A549 (cell line): ENCODE results near the gene NEK4. TPM values are rescaled to one million over a fixed set of nuclear protein-coding genes. Genes with fewer than 3 reads are reported as not detected.
A peak's percentile ranks its signal among the peaks of the same experiment; 100 is the strongest.
"Not testable (repeated sequence)": the region's sequence is repeated elsewhere in the genome, so short reads cannot be mapped to it uniquely, and the experiment has no call there.

Source experiments
- ATAC-seq, 2 experiments: fragments of 200-7000 bp in 1 of 2; fragments of >200 bp in 1 of 2; cut with Nextera tagmentation in 1 of 2; cut with Tn5 transposase in 1 of 2; 3 replicates each; pipeline versions ENCODE4 v1.8.0 to v1.9.1; 2018 to 2020; ENCODE audit warnings: mild to moderate bottlenecking in 1 of 2, moderate library complexity in 1 of 2
- CTCF ChIA-PET: fragments of 300-600 bp; sonication (Branson Sonifier 250); formaldehyde crosslinking; extraction: SDS; loops from one replicate; lab custom pipeline; 2021; ENCODE audit warnings: antibody characterized with exemption, inconsistent platforms; lab: Yijun Ruan, JAX
- POLR2A ChIA-PET: fragments of 350-600 bp; formaldehyde crosslinking; extraction: SDS; loops from one replicate; lab custom pipeline; 2021; ENCODE audit warnings: antibody characterized with exemption, inconsistent platforms; lab: Yijun Ruan, JAX
- DNase-seq, 2 experiments: peaks; one replicate each; pipeline versions ENCODE4 v3.0.0 to v3.0.0-alpha.2; 2011 to 2016; ENCODE audit warnings: low read depth in 1 of 2, low spot score in 1 of 2
- FAIRE-seq: peaks from 2 replicates; lab custom pipeline; 2011; peaks lifted over from hg19 to GRCh38; lab: Jason Lieb, UNC
- H3K27ac ChIP-seq, 2 experiments: fragments of >200 bp; sonication (Bioruptor Twin); formaldehyde crosslinking; 3 replicates each; pipeline ENCODE4 v1.5.1; 2016 to 2017
- H3K4me1 ChIP-seq: fragments of >200 bp; sonication (Bioruptor Twin); formaldehyde crosslinking; 3 replicates; pipeline ENCODE4 v1.6.1; 2016
- H3K4me2 ChIP-seq: fragments of >200 bp; sonication (Bioruptor Twin); formaldehyde crosslinking; 3 replicates; pipeline ENCODE4 v1.6.1; 2016
- H3K4me3 ChIP-seq: fragments of >200 bp; sonication (Bioruptor Twin); formaldehyde crosslinking; 3 replicates; pipeline ENCODE4 v1.5.1; 2016
- H3K9me3 ChIP-seq: fragments of >200 bp; sonication (Bioruptor Twin); formaldehyde crosslinking; 3 replicates; pipeline ENCODE4 v1.6.1; 2016
- BCL3 ChIP-seq: fragments of >200 bp; sonication (Bioruptor Twin); formaldehyde crosslinking; IDR thresholded peaks from 3 replicates; pipeline ENCODE4 v1.6.1; 2016
- BHLHE40 ChIP-seq: IDR thresholded peaks from 2 replicates; pipeline ENCODE4 v1.6.1; 2012; ENCODE audit warnings: low read depth, low read length, inconsistent platforms
- CEBPB ChIP-seq, 2 experiments: fragments of >200 bp in 1 of 2; sonication (Bioruptor Twin) in 1 of 2; formaldehyde crosslinking in 1 of 2; IDR thresholded peaks; 2 replicates each; pipeline ENCODE4 v1.6.1; 2012 to 2016
- CHD4 ChIP-seq: fragments of 200-600 bp; sonication (generic); IDR thresholded peaks from 2 replicates; pipeline ENCODE4 v1.6.1; 2016; ENCODE audit warnings: antibody characterized with exemption, mild to moderate bottlenecking, borderline replicate concordance
- E2F6 ChIP-seq: IDR thresholded peaks from 2 replicates; pipeline ENCODE4 v1.6.1; 2012; ENCODE audit warnings: low read depth, borderline replicate concordance
- FOSB ChIP-seq: fragments of 250-450 bp; sonication (Bioruptor Pico); IDR thresholded peaks from 2 replicates; pipeline ENCODE4 v1.5.0; 2020; ENCODE audit warnings: mild to moderate bottlenecking, moderate library complexity
- HOXB13 ChIP-seq: fragments of 250-450 bp; sonication (Bioruptor Pico); IDR thresholded peaks from 2 replicates; pipeline ENCODE4 v1.5.0; 2020; ENCODE audit warnings: low read depth, mild to moderate bottlenecking, moderate library complexity
- HOXB5 ChIP-seq: fragments of 250-450 bp; sonication (Bioruptor Pico); IDR thresholded peaks from 2 replicates; pipeline ENCODE4 v1.5.0; 2020; ENCODE audit warnings: mild to moderate bottlenecking, moderate library complexity
- JUN ChIP-seq, 2 experiments: fragments of >200 bp; sonication (Bioruptor Twin); formaldehyde crosslinking; IDR thresholded peaks; 2 replicates in 1 of 2; 3 replicates in 1 of 2; pipeline ENCODE4 v1.6.1; 2016 to 2017
- JUNB ChIP-seq: fragments of >200 bp; sonication (Bioruptor Twin); formaldehyde crosslinking; IDR thresholded peaks from 2 replicates; pipeline ENCODE4 v1.6.1; 2016
- MAX ChIP-seq: IDR thresholded peaks from 2 replicates; pipeline ENCODE4 v1.6.1; 2012
- MAZ ChIP-seq: fragments of 150-350 bp; IDR thresholded peaks from 2 replicates; pipeline ENCODE4 v1.6.1; 2014; ENCODE audit warnings: antibody characterized with exemption, low read depth, low read length, borderline replicate concordance
- NFE2L2 ChIP-seq: fragments of 150-350 bp; conservative IDR thresholded peaks from 2 replicates; pipeline ENCODE4 v1.6.1; 2014; ENCODE audit warnings: low read length
- NPAS2 ChIP-seq: fragments of 250-450 bp; sonication (Bioruptor Pico); IDR thresholded peaks from 2 replicates; pipeline ENCODE4 v1.8.0; 2022; ENCODE audit warnings: mild to moderate bottlenecking, moderate library complexity, borderline replicate concordance
- PHF8 ChIP-seq: fragments of 200-600 bp; sonication (generic); IDR thresholded peaks from 2 replicates; pipeline ENCODE4 v1.6.1; 2016; ENCODE audit warnings: low read depth, mild to moderate bottlenecking, antibody characterized with exemption, moderate library complexity, borderline replicate concordance
- RCOR1 ChIP-seq: fragments of 150-350 bp; IDR thresholded peaks from 2 replicates; pipeline ENCODE4 v1.6.1; 2014; ENCODE audit warnings: antibody characterized with exemption, low read length, low read depth
- SREBF2 ChIP-seq: fragments of 450-650 bp; IDR thresholded peaks from 2 replicates; pipeline ENCODE4 v1.6.1; 2014; ENCODE audit warnings: mild to moderate bottlenecking, moderate library complexity
- TFCP2L1 ChIP-seq: fragments of 250-450 bp; sonication (Bioruptor Pico); IDR thresholded peaks from 2 replicates; pipeline ENCODE4 v1.5.0; 2021; ENCODE audit warnings: mild to moderate bottlenecking
- TP53 ChIP-seq: fragments of 250-450 bp; sonication (Bioruptor Pico); IDR thresholded peaks from 2 replicates; pipeline ENCODE4 v1.5.0; 2021; ENCODE audit warnings: mild to moderate bottlenecking, moderate library complexity
- USF2 ChIP-seq: fragments of 450-650 bp; IDR thresholded peaks from 2 replicates; pipeline ENCODE4 v1.6.1; 2014; ENCODE audit warnings: antibody characterized with exemption
- WGBS: methylation state at CpG from one replicate; pipeline ENCODE4 v1.1.6; 2017; ENCODE audit errors: missing lambda C conversion rate; 5-methylcytosine and 5-hydroxymethylcytosine counted together
- polyA plus RNA-seq, 4 experiments: library from polyadenylated mRNA; depleted of rRNA in 3 of 4; stranded (reverse); fragments of >200 nt; fragmentation: RNase III in 1 of 4; extraction: RNeasy Plus Mini Kit Qiagen cat#74134 plus additional on column Dnase treatment in 1 of 4; gene quantifications; 2 replicates in 3 of 4; 3 replicates in 1 of 4; pipeline ENCODE4 v1.2.3, GENCODE V29; 2011 to 2017

NEK4 gene
- polyA plus RNA-seq, 2 of the 4 experiments (the other 2 are of a cell fraction), result 12.1 to 19.4 TPM

- TF ChIP-seq HOXB13, result no peak
- TF ChIP-seq RCOR1, result no peak
- no peak for TF ChIP-seq MAX
- TF ChIP-seq CEBPB (IDR thresholded peaks at IDR 0.05), result no peak
- no peak for TF ChIP-seq SREBF2
- TF ChIP-seq USF2, result no peak
- no peak for TF ChIP-seq BHLHE40
- no peak for TF ChIP-seq CHD4
- TF ChIP-seq JUN (IDR thresholded peaks at IDR 0.05), result no peak
- no peak for TF ChIP-seq BCL3
- TF ChIP-seq NPAS2 (CRISPR knock-in tag), result no peak
Observed at GRCh38 chr3:52679811-52680210, 90.9 kb downstream of the NEK4 start (continued).

GRCh38 chr3:52679199-52679538 lies 91.6 kb downstream of the NEK4 start:
- ChIA-PET POLR2A (interaction anchor here (0.7 kb wide), 1 partner anchor 9 kb away, joined by 3 read pairs; no protein-coding TSS in a partner anchor), CTCF (interaction anchor here (1.3 kb wide), 1 partner anchor 207 kb away, joined by 4 read pairs; no protein-coding TSS in a partner anchor)
- no peak overlapping the region for H3K4me3 ChIP-seq
- no peaks in the 10 kb centered on the region for H3K9me3 ChIP-seq
- TF ChIP-seq MAZ, result no peak
- TF ChIP-seq NFE2L2, result no peak
- TF ChIP-seq CHD4, result no peak
- TF ChIP-seq HOXB5 (CRISPR knock-in tag), result no peak
- TF ChIP-seq E2F6, result no peak
- no peak for TF ChIP-seq PHF8
- TF ChIP-seq FOSB (CRISPR knock-in tag), result no peak
- peaks cover 27% of the 10 kb centered on the region; the same call in 2 of the 3 replicates for H3K4me1 ChIP-seq
- no peak overlapping the region for H3K4me2 ChIP-seq
- DNase-seq (no peak), FAIRE-seq (no peak), ATAC-seq (no peak)
- H3K27ac ChIP-seq, result peak overlapping the region; percentile 18 to 33; a peak in 2 of 6 replicates
- 91% methylated on average over 3 of the region's 3 CpGs for WGBS

- no peak for ATAC-seq
- Histone ChIP-seq H3K27ac (peak overlapping the region in 1 of 2 experiments; percentile 18; a peak in 2 of 6 replicates), H3K4me1 (peaks cover 21% of the 10 kb centered on the region; the same call in 2 of the 3 replicates), H3K4me2 (no peak overlapping the region), H3K9me3 (no peaks in the 10 kb centered on the region), H3K4me3 (no peak overlapping the region)
- TF ChIP-seq TFCP2L1 (CRISPR knock-in tag), result no peak
- no peak for TF ChIP-seq JUNB
- TF ChIP-seq TP53 (CRISPR knock-in tag), result no peak
- TF ChIP-seq JUN (IDR thresholded peaks at IDR 0.05), result no peak
- no peak for DNase-seq
- ChIA-PET CTCF (interaction anchor here (1.3 to 1.6 kb wide), 2 partner anchors 206 to 207 kb away, joined by 4 to 5 read pairs; no protein-coding TSS in a partner anchor), POLR2A (no interaction called here)
- no peak for FAIRE-seq
- 95% methylated on average over 6 of the region's 6 CpGs for WGBS
Observed at GRCh38 chr3:52678265-52679198, 92.2 kb downstream of the NEK4 start.

GRCh38 chr3:52676201-52676600 lies 94.5 kb downstream of the NEK4 start:
- H3K9me3 ChIP-seq, DNase-seq, H3K27ac ChIP-seq, FAIRE-seq, CTCF ChIA-PET, H3K4me2 ChIP-seq, H3K4me3 ChIP-seq, ATAC-seq: not testable (repeated sequence)
- 59% methylated on average over 3 of the region's 3 CpGs for WGBS
- H3K4me1 ChIP-seq, result peaks cover 19% of the 10 kb centered on the region
- POLR2A ChIA-PET, result interaction anchor here (0.9 kb wide), 1 partner anchor 11 kb away, joined by 3 read pairs; no protein-coding TSS in a partner anchor
